Measurements from ENCODE around the gene ARID1B. TPM values are rescaled to one million over a fixed set of nuclear protein-coding genes. Genes with fewer than 3 reads are reported as not detected.

ARID1B gene
- total RNA-seq, 1 donor from 2014 or later: 47.3 TPM

- Histone ChIP-seq H3K36me3 (ENCODE audit: control insufficient read depth, insufficient read depth, low read length) (no peaks in the 10 kb centered on the region), H3K4me3 (ENCODE audit: low read depth, low read length) (no peak overlapping the region), H3K27me3 (ENCODE audit: control insufficient read depth, insufficient read depth, low read length) (no peaks in the 10 kb centered on the region)
- no peak for TF ChIP-seq CTCF (IDR thresholded peaks at IDR 0.05; ENCODE audit: insufficient read depth, low read length, poor library complexity, severe bottlenecking)
- DNase-seq (ENCODE audit: low read depth): no peak
These were observed 92.8 kb downstream of the ARID1B start for GRCh38 chr6:156869980-156870398.

DNA sequence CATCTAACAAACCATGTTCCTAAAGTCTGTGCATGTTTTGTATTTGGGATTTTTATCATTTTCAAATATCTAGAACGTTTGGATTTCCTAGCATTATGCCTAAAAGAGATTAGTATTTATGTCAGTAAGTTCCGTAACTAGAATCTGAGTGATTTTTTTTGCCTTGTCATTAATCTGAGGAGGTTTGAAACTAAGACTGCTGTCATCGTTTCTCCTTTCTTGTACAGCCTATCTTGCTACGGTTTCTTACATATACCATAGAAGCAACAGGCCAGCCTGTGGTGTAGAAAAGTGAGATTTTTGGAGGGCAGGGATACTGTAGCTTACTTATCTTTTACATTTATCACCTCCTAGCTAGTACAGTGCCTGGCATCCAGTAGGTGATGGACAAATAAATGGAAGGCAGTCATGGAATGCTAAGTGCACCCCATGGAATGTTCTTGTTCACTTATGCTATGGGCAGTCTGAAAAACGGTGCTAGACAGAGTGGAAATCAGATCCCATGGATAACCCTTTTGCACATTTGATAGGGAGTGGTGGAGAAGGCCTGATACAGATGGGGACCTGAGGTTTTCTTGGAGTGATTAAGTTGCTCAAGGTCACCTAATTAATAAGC lies 93.9 kb downstream of the ARID1B start:
- no peak for DNase-seq (ENCODE audit: low read depth)
- Histone ChIP-seq H3K4me3 (ENCODE audit: low read depth, low read length) (no peak overlapping the region), H3K27me3 (ENCODE audit: control insufficient read depth, insufficient read depth, low read length) (no peaks in the 10 kb centered on the region), H3K36me3 (ENCODE audit: control insufficient read depth, insufficient read depth, low read length) (no peaks in the 10 kb centered on the region)
- no peak for TF ChIP-seq CTCF (IDR thresholded peaks at IDR 0.05; ENCODE audit: insufficient read depth, low read length, poor library complexity, severe bottlenecking)

DNA sequence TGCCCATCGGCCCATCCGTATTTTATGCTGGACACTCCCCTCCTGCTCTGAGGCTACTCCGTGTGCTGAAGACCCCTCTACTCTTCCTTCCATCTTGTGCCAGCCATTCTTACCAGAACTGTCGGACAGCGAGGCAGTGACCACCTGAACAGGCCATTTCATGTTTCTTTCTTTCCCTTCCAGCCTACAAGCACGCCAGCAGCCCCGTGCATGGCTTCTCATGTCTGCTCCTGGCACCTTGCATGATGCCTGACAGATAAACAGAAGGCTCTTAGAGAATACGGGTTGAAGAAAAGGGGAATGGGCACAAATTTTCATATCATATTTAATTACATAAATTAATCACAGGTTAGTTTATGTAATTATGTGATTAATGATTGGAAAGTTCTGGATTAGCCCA lies 95.7 kb downstream of the ARID1B start:
- no peak for TF ChIP-seq CTCF (IDR thresholded peaks at IDR 0.05; ENCODE audit: insufficient read depth, low read length, poor library complexity, severe bottlenecking)
- H3K27me3 ChIP-seq (ENCODE audit: control insufficient read depth, insufficient read depth, low read length): no peaks in the 10 kb centered on the region
- DNase-seq (ENCODE audit: low read depth): no peak

DNA sequence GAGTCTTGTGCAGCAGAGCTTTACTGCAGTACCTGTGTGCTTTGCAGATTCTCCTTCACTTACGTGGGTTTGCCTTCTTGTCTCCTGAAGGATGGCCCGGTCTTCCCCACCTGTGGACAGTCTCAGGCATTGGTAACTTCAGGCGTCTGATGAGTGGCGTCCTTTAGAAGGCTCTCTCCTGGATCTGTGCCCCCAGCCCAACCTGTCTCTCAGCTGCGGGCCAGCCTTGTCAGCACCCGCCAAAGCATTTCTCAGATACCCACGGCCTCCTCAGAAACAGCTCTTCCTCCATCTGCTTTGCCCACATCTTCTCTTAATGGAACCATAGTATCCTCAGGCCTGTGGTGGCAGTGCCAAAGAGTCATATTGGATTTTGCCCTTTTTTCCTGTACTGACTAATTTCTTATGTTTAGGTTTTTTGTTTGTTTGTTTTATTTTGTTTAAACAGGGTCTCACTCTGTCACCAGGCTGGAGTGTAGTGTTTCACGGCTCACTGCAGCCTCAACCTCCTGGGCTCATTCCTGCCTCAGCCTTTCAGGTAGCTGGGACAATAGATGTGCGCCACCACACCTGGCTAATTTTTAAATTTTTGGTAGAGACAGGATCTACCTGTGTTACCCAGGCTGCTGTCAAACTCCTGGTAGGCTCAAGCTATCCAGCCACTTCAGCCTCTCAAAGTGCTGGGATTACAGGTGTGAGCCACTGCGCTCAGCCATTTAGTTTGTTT lies 96.6 kb downstream of the ARID1B start:
- TF ChIP-seq CTCF (IDR thresholded peaks at IDR 0.05; ENCODE audit: insufficient read depth, low read length, poor library complexity, severe bottlenecking): no peak
- Histone ChIP-seq H3K4me3 (ENCODE audit: low read depth, low read length) (no peak overlapping the region), H3K27me3 (ENCODE audit: control insufficient read depth, insufficient read depth, low read length) (no peaks in the 10 kb centered on the region), H3K36me3 (ENCODE audit: control insufficient read depth, insufficient read depth, low read length) (no peaks in the 10 kb centered on the region)
- DNase-seq (ENCODE audit: low read depth): no peak

More for the DNA sequence above, 95.7 kb downstream of the ARID1B start:
- H3K36me3 ChIP-seq (ENCODE audit: control insufficient read depth, insufficient read depth, low read length): no peaks in the 10 kb centered on the region
- H3K4me3 ChIP-seq (ENCODE audit: low read depth, low read length): no peak overlapping the region

DNA sequence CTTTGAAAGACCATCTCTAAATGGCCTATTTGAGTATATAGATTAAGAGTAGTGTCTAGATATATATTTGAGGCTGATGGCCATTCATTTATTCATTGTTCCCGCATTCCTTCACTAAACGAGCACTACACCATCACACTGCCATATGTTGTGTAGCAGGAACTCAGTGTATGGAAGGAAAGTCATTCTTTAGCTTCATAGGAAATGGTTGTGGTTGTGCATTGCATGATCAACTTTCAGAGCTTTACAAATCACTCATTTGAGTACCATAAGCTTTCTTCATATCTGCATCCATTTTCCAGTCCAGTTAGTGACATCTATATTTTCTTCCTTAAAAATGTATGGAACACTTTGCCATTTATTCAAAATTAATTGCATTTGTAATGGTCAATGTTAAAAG lies 97.9 kb downstream of the ARID1B start:
- no peak for DNase-seq (ENCODE audit: low read depth)
- TF ChIP-seq CTCF (IDR thresholded peaks at IDR 0.05; ENCODE audit: insufficient read depth, low read length, poor library complexity, severe bottlenecking): no peak
- no peaks in the 10 kb centered on the region for H3K27me3 ChIP-seq (ENCODE audit: control insufficient read depth, insufficient read depth, low read length)
- H3K36me3 ChIP-seq (ENCODE audit: control insufficient read depth, insufficient read depth, low read length): no peaks in the 10 kb centered on the region
- H3K4me3 ChIP-seq (ENCODE audit: low read depth, low read length): no peak overlapping the region
